GM18511 (cell line): ENCODE results near the gene EXOC6.

ENCODE experiments used
- ATAC-seq: cut with Tn5 transposase; IDR thresholded peaks from one replicate; pipeline ENCODE4 v1.9.1; 2021; ENCODE audit warnings: mild to moderate bottlenecking, moderate library complexity; ENCODE audit not compliant: unreplicated experiment

The EXOC6 gene

GRCh38 chr10:92999191-92999590 is 150.9 kb downstream of the EXOC6 start:
- no peak for ATAC-seq

GRCh38 chr10:93006435-93007039 is 158.2 kb downstream of the EXOC6 start:
- ATAC-seq = no peak

GRCh38 chr10:93015722-93016121 is 167.4 kb downstream of the EXOC6 start:
- ATAC-seq = no peak

- ATAC-seq = no peak
Measured at GRCh38 chr10:93023013-93023650, 174.8 kb downstream of the EXOC6 start.

GRCh38 chr10:93026072-93026471 is 177.8 kb downstream of the EXOC6 start:
- no peak for ATAC-seq

- ATAC-seq = no peak
Measured at GRCh38 chr10:93027508-93027907, 179.2 kb downstream of the EXOC6 start.

- no peak for ATAC-seq
Measured at GRCh38 chr10:93028883-93029282, 180.6 kb downstream of the EXOC6 start.

GRCh38 chr10:93030409-93030808 is 182.1 kb downstream of the EXOC6 start:
- no peak for ATAC-seq

- no peak for ATAC-seq
Measured at GRCh38 chr10:93032105-93032808, 183.9 kb downstream of the EXOC6 start.

GRCh38 chr10:93032809-93033137 is 184.5 kb downstream of the EXOC6 start:
- no peak for ATAC-seq

GRCh38 chr10:93034426-93034825 is 186.1 kb downstream of the EXOC6 start:
- no peak for ATAC-seq

GRCh38 chr10:93039110-93039509 is 190.8 kb downstream of the EXOC6 start:
- no peak for ATAC-seq

- no peak for ATAC-seq
Measured at GRCh38 chr10:93039721-93040120, 191.4 kb downstream of the EXOC6 start.

- ATAC-seq = no peak
Measured at GRCh38 chr10:93054486-93054885, 206.2 kb downstream of the EXOC6 start.

- no peak for ATAC-seq
Measured at GRCh38 chr10:93058139-93058538, 209.8 kb downstream of the EXOC6 start.

GRCh38 chr10:93059975-93060886 is 211.9 kb downstream of the EXOC6 start, which contains the start of gene CYP26C1:
TSS of gene CYP26C1 (plus strand) at chr10:93060798. CDS start at chr10:93061264, 466 bp downstream.
- ATAC-seq = no peak

GRCh38 chr10:93060887-93061593 is 212.7 kb downstream of the EXOC6 start:
- ATAC-seq = no peak

GRCh38 chr10:93061594-93062513 is 213.5 kb downstream of the EXOC6 start:
- ATAC-seq = no peak

GRCh38 chr10:93062514-93063143 is 214.3 kb downstream of the EXOC6 start:
- ATAC-seq = no peak
